ENCODE results near the gene SNX1. TPM values are rescaled to one million over a fixed set of nuclear protein-coding genes. Genes with fewer than 3 reads are reported as not detected.

SNX1 gene
- total and polyA plus RNA-seq, 2 of the 8 experiments (the other 6 are each of a cell fraction or from before 2014, with no cell fraction given): 27.9 to 59.8 TPM

GRCh38 chr15:64093627-64094417, 2.0 kb upstream of the SNX1 start, which contains the start of gene CIAO2A (continued):
- TF ChIP-seq SAP30 (IDR thresholded peaks at IDR 0.05; ENCODE audit: insufficient read depth, insufficient replicate concordance, low read length): peak; percentile 42
- no peak for TF ChIP-seq TCF12 (IDR thresholded peaks at IDR 0.05; ENCODE audit: low read depth, low read length)
- no peak for TF ChIP-seq TEAD4 (IDR thresholded peaks at IDR 0.05; ENCODE audit: low read depth, low read length)
- TF ChIP-seq SP2 (IDR thresholded peaks at IDR 0.05; ENCODE audit: low read length): no peak
- TF ChIP-seq BACH1 (IDR thresholded peaks at IDR 0.05; ENCODE audit: low read length): no peak
- TF ChIP-seq CBX5 (IDR thresholded peaks at IDR 0.05; ENCODE audit: low read depth, low read length): no peak
- TF ChIP-seq TAF1 (IDR thresholded peaks at IDR 0.05; ENCODE audit: low read depth, low read length): peak; percentile 83
- TF ChIP-seq RXRA (IDR thresholded peaks at IDR 0.05; ENCODE audit: insufficient read depth, low read depth, low read length): no peak
- no peak for TF ChIP-seq ATF2 (IDR thresholded peaks at IDR 0.05; ENCODE audit: low read length)
- no peak for TF ChIP-seq CBX8 (IDR thresholded peaks at IDR 0.05; ENCODE audit: borderline replicate concordance, low read depth, low read length)
- TF ChIP-seq MAFK (IDR thresholded peaks at IDR 0.05; ENCODE audit: low read depth, low read length): no peak
- TF ChIP-seq KDM1A (IDR thresholded peaks at IDR 0.05; ENCODE audit: borderline replicate concordance, low read length): no peak
- TF ChIP-seq ZNF274 (IDR thresholded peaks at IDR 0.05; ENCODE audit: borderline replicate concordance, extremely low read depth, low read length): no peak
- peak; percentile 49 for TF ChIP-seq ASH2L (IDR thresholded peaks at IDR 0.05; ENCODE audit: low read length)
- no peak for TF ChIP-seq NANOG (IDR thresholded peaks at IDR 0.05; ENCODE audit: insufficient read depth, low read depth, low read length, poor library complexity, severe bottlenecking)
- no peak for TF ChIP-seq JUN (IDR thresholded peaks at IDR 0.05; ENCODE audit: low read depth, low read length)
- no peak for TF ChIP-seq EGR1 (IDR thresholded peaks at IDR 0.05; ENCODE audit: borderline replicate concordance, low read depth, low read length)
- TF ChIP-seq SUZ12 (IDR thresholded peaks at IDR 0.05; ENCODE audit: low read length): no peak
- TF ChIP-seq POLR2AphosphoS5 (IDR thresholded peaks at IDR 0.05; ENCODE audit: low read depth, low read length): peak; percentile 60; the same call in 1 of the 2 replicates
- peak; percentile 57 for TF ChIP-seq TAF7 (optimal IDR thresholded peaks at IDR 0.05; ENCODE audit: borderline replicate concordance, low read depth, low read length)
- no peak for TF ChIP-seq BRCA1 (IDR thresholded peaks at IDR 0.05; ENCODE audit: low read depth, low read length)
- TF ChIP-seq RFX5 (IDR thresholded peaks at IDR 0.05; ENCODE audit: borderline replicate concordance, low read depth, low read length): no peak
- peak; percentile 68 for TF ChIP-seq TBP (IDR thresholded peaks at IDR 0.05; ENCODE audit: low read depth, low read length)

All from H1 (cell line).